Parathyroid adenoma (tissue), 2 donors: ENCODE data around the gene PGAM2.

ENCODE experiments used
- H2AFZ ChIP-seq: fragments of 300-600 bp; sonication (generic); one replicate; pipeline ENCODE4 v1.7.0; 2017; ENCODE audit warnings: antibody characterized with exemption, mild to moderate bottlenecking
- H3K27ac ChIP-seq: fragments of 300-600 bp; sonication (generic); one replicate; pipeline ENCODE4 v1.7.0; 2017
- H3K27me3 ChIP-seq: fragments of 300-600 bp; sonication (generic); one replicate; pipeline ENCODE4 v1.7.0; 2017; ENCODE audit warnings: low read length; ENCODE audit not compliant: control insufficient read depth, insufficient read depth
- H3K36me3 ChIP-seq: fragments of 300-600 bp; sonication (generic); one replicate; pipeline ENCODE4 v1.7.0; 2017; ENCODE audit warnings: low read length; ENCODE audit not compliant: control insufficient read depth, insufficient read depth
- H3K4me1 ChIP-seq: fragments of 300-600 bp; sonication (generic); one replicate; pipeline ENCODE4 v1.7.0; 2017; ENCODE audit warnings: control low read depth
- H3K4me2 ChIP-seq: fragments of 300-600 bp; sonication (generic); one replicate; pipeline ENCODE4 v1.7.0; 2017; ENCODE audit warnings: low read length
- H3K4me3 ChIP-seq: fragments of 300-600 bp; sonication (generic); one replicate; pipeline ENCODE4 v1.7.0; 2017; ENCODE audit warnings: low read depth, low read length
- H3K79me2 ChIP-seq: fragments of 300-600 bp; sonication (generic); one replicate; pipeline ENCODE4 v1.7.0; 2017; ENCODE audit warnings: control low read depth
- H3K9ac ChIP-seq: fragments of 300-600 bp; sonication (generic); one replicate; pipeline ENCODE4 v1.7.0; 2017; ENCODE audit warnings: mild to moderate bottlenecking
- H3K9me3 ChIP-seq: fragments of 300-600 bp; sonication (generic); one replicate; pipeline ENCODE4 v1.7.0; 2017; ENCODE audit warnings: low read length; ENCODE audit not compliant: control insufficient read depth
- TF ChIP-seq, protein P1 (sequence below): fragments of 300-600 bp; sonication (generic); IDR thresholded peaks from one replicate; pipeline ENCODE4 v1.7.0; 2017; ENCODE audit warnings: antibody characterized with exemption, mild to moderate bottlenecking
- donor health status: primary hyperparathyroidism.

Gene PGAM2

DNA sequence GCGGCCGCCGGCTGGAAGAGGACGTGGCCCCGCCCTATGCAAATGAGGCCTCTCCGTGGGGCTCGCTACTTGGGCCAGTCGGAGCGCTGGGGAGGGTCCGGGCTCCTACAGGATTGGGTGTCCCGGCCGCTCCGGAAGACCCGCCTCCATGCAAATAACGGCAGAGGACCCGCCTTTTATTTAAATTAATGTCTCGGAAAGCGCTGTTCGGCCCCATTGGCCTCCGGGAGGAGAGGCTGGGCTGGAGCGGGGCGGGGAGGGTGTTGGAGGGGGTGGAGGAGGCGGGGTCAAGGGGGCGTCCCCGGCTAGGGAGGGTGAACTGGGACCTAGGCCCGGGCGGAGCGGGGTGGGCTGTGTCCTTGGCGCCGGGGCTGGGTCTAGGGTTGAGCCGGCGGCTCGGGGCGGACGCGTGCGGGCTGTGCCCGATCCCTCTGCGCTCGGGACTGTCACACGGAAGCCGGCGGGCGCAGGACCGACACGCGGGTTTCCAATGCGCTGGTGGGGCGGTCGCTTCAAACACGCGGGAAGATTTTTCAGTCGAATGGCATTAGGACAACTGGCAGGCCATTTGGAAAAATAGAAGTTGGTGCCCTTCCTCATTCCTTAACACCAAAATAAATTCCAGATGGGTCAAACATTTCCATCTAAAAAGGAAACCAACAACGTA lies 17.3 kb upstream of the PGAM2 start:
- no peaks in the 10 kb centered on the region for H3K27me3 ChIP-seq
- peak overlapping the region; percentile 79 for H2AFZ ChIP-seq
- H3K4me1 ChIP-seq: no peaks in the 10 kb centered on the region
- peak overlapping the region; percentile 63 for H3K27ac ChIP-seq
- no peaks in the 10 kb centered on the region for H3K79me2 ChIP-seq
- TF ChIP-seq, protein P1, sequence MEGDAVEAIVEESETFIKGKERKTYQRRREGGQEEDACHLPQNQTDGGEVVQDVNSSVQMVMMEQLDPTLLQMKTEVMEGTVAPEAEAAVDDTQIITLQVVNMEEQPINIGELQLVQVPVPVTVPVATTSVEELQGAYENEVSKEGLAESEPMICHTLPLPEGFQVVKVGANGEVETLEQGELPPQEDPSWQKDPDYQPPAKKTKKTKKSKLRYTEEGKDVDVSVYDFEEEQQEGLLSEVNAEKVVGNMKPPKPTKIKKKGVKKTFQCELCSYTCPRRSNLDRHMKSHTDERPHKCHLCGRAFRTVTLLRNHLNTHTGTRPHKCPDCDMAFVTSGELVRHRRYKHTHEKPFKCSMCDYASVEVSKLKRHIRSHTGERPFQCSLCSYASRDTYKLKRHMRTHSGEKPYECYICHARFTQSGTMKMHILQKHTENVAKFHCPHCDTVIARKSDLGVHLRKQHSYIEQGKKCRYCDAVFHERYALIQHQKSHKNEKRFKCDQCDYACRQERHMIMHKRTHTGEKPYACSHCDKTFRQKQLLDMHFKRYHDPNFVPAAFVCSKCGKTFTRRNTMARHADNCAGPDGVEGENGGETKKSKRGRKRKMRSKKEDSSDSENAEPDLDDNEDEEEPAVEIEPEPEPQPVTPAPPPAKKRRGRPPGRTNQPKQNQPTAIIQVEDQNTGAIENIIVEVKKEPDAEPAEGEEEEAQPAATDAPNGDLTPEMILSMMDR: no peak
- H3K4me3 ChIP-seq: peak overlapping the region; percentile 64
- no peaks in the 10 kb centered on the region for H3K36me3 ChIP-seq
- no peaks in the 10 kb centered on the region for H3K9me3 ChIP-seq
- H3K4me2 ChIP-seq: peak overlapping the region; percentile 81
- H3K9ac ChIP-seq: no peak overlapping the region

DNA sequence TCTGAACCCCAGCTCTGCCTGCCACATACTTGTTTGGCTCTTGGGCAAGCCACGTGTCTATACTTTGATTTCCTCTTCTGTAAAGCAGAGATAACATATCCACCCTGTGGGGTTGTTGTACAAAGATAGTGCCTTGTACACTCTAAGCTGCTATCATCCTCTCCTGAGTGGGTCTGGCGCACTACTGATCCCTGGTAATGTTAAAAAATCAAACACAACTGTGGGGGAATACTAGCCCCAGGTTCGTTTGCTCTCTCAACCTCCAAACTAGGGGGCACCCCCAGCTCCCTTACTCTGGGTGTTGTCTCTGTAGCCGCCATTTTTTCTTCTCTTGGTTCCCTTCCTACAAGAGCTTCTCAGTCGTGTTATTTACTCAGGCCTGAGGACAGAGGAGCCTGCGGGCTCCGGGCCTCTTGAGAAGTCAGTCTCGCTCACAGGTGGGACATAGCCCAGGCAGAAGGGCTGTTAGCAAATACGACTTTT lies 15.9 kb upstream of the PGAM2 start:
- peak overlapping the region; percentile 86 for H3K4me3 ChIP-seq
- H3K36me3 ChIP-seq: no peaks in the 10 kb centered on the region
- no peak overlapping the region for H3K27ac ChIP-seq
- peak overlapping the region; percentile 97 for H3K4me2 ChIP-seq
- no peaks in the 10 kb centered on the region for H3K4me1 ChIP-seq
- no peaks in the 10 kb centered on the region for H3K79me2 ChIP-seq
- H3K9ac ChIP-seq: no peak overlapping the region
- no peaks in the 10 kb centered on the region for H3K27me3 ChIP-seq
- no peak overlapping the region for H2AFZ ChIP-seq
- TF ChIP-seq, protein P1: no peak
- H3K9me3 ChIP-seq: no peaks in the 10 kb centered on the region

DNA sequence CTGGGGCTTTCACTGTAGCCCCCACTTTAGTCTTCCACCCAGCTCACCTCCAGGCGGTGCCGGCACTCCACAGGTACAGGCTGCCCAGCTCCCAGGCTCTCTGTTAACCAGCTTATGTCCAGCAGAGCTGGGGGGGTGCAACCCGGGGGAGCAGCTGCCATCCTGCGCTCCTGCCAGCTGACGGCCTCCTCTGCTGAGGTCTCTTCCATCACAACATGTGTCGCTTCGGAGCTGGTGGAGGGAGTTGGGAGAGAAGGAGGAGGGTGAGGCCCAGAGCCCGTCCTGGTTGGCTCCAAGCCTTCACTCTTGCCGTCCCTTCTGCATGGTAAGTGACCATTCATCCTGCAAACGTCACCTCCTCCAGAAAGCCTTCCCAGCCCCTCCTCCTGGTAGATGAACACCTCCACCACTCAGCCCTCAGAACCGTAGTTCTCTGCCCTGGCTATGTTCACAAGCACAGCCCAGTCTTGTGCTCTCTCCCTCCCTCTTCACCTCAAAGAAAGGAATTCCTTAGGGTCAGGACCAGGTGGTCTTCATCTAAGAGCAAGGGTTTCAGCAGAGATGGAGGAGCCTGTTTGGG lies 15.4 kb upstream of the PGAM2 start:
- no peaks in the 10 kb centered on the region for H3K36me3 ChIP-seq
- H3K9ac ChIP-seq: no peak overlapping the region
- H3K27ac ChIP-seq: no peak overlapping the region
- TF ChIP-seq, protein P1: no peak
- no peaks in the 10 kb centered on the region for H3K27me3 ChIP-seq
- H3K79me2 ChIP-seq: no peaks in the 10 kb centered on the region
- H2AFZ ChIP-seq: no peak overlapping the region
- no peak overlapping the region for H3K4me3 ChIP-seq
- H3K9me3 ChIP-seq: no peaks in the 10 kb centered on the region
- H3K4me1 ChIP-seq: no peaks in the 10 kb centered on the region
- H3K4me2 ChIP-seq: no peak overlapping the region

DNA sequence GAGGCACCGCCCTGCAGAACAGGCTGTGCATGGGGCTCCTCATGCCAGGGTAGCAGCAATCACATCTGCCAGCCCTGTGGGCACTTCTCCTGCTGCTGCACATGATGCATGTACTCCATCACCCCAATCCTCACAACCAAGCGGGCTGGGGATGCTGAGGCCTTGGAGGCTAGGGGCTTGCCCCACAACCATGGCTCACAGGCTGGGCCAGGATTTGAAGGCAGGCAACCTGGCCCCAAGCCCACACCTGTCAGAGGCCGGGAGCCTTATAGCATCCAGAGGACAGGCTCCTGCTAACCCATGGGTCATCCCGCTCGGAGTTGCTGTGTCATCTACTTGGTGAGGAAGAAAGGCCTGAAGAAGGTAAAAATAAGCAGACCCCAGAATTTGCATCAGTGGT lies 14.8 kb upstream of the PGAM2 start:
- Histone ChIP-seq H3K9me3 (no peaks in the 10 kb centered on the region), H3K36me3 (no peaks in the 10 kb centered on the region), H3K27ac (no peak overlapping the region), H3K4me2 (no peak overlapping the region), H3K27me3 (no peaks in the 10 kb centered on the region), H2AFZ (no peak overlapping the region), H3K79me2 (no peaks in the 10 kb centered on the region), H3K9ac (no peak overlapping the region), H3K4me1 (no peaks in the 10 kb centered on the region), H3K4me3 (no peak overlapping the region)
- TF ChIP-seq, protein P1: no peak
